Measurements from ENCODE around the gene CNTN5.
"Not testable (repeated sequence)": the region's sequence is repeated elsewhere in the genome, so short reads cannot be mapped to it uniquely, and the experiment has no call there.

CNTN5 gene

DNA sequence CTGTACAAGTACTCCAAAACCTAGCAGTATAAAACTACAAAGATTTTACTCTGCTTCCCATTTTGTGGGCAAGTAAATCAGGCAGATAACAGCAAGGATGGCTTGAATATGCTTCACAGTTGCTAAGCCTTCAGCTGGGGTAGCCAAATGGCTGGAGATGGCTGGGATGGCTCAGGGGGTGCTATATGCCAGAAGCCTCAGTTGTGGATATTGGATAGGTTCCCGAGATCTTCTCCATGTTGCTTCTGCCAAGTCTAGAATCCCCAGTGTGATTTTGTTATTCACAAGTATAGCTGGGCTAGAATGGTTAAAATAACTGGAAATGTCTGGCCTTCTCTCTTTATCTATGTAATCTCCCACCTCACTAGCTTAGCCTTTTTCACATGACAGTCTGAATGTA lies 1194.0 kb downstream of the CNTN5 start:
- no peak for DNase-seq (ENCODE audit: low spot score)

DNA sequence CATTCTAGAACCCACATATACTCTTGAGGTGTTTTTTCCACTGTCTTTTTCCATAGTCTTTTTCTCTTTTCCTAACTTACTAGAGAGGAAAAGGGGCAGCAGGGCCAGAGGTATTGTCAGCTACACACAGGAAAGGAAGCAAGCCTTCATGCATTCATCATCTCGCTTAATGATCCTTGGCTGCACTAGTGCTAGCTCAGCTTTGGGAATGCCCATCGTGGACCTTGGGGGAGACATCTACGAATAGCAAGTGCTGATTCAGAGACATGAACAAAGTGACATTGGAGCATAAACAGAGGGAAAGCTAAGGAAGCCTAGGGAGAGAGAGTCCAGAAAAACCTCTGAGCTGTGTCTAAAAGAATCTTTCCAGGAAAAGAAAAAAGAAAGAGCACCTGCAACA lies 1200.1 kb downstream of the CNTN5 start:
- DNase-seq (ENCODE audit: low spot score): no peak

DNA sequence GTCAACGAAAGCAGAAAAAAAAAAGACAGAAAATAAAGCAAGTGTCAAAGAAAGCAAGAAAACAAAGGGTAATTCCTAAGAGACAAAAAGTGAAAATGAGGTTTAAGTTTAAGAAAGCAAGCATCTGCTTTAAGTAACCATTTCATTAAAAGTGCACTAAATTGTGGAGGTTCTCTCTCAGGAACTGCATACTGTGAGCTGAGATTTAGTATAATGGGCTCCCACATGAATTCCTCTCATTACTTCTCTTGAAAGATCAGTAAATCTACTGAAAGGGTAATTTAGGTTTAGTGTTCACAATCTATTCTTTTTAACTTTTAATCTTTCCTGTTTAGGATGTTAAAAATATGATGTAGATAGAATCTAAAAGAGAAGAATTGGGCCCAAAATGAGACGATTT lies 1201.0 kb downstream of the CNTN5 start:
- DNase-seq (ENCODE audit: low spot score): no peak

DNA sequence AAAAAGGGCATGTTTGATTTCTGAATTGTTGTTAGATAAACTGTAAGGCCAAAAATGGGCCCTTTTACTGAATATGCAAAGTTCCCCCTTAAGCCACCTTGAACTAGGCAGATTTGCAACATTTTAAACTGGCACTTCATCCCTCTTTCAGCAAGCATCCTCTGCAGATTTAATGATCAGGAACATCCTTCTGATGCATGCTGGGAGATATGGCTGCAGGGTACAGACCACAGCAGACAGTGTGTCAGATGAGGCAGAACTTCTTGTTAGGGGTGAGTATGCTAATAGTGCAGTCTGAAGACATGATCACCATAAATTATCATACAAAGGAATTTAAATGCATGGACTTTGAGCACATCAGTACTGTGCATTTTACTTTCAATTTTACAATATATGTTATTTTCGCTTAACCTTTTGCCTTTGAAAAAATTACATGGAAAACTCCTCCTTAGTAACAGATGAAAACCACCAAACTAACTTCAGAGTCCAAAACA lies 1203.8 kb downstream of the CNTN5 start:
- DNase-seq (ENCODE audit: low spot score): no peak

DNA sequence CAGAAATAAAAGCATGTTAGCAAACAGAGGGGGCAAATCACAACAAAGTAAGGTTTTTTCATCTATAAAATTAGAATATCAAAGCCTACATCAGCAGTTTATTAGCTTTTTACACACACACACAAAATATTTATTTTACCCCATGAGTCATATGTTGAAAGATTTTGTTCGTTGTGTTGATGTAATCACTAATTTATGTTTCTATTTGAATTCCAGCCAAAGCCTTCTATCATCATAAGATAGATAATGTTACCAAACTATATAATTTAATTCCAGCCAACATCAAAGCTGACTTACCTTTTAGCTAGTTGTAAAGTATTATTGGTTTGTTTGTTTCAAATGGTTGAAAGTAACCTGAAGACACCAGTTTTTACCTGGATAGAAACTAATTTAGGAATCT lies 1208.3 kb downstream of the CNTN5 start:
- DNase-seq (ENCODE audit: low spot score): no peak

DNA sequence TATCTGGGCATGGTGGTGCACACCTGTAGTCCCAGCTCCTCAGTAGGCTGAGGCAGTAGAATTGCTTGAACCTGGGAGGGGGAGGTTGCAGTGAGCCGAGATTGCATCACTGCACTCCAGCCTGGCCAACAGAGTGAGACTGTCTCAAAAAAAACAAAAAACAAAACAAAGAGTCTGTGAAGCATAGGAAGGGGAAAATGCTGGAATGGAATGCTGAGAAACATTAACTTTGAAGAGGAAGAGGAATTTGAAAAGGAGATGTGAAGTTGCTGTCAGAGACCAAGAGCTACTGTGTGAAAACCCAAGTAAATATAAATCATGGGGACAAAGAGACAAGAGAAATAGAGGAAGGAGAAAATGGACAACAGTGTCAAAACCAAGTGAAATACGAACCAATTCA lies 1211.3 kb downstream of the CNTN5 start:
- DNase-seq (ENCODE audit: low spot score): no peak

DNA sequence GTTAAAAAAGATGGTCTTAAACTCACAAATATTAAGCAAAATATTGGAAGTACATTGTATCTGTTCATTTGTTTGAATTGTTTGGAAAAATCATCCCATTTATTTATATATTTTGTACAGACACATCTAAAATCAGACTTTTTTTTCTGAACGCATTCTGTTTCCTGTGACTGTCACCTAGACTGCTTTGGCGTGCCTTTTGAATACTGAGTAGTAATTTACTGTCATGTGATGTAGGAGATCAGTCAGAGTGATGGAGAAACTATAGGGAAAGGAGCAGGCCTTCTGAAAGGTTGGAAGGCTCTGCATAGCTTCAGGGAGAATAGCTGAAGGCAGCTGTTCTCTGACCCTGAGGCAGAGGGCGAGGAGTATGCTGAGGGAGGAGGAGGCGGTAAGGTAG lies 1214.3 kb downstream of the CNTN5 start:
- DNase-seq (ENCODE audit: low spot score): no peak

DNA sequence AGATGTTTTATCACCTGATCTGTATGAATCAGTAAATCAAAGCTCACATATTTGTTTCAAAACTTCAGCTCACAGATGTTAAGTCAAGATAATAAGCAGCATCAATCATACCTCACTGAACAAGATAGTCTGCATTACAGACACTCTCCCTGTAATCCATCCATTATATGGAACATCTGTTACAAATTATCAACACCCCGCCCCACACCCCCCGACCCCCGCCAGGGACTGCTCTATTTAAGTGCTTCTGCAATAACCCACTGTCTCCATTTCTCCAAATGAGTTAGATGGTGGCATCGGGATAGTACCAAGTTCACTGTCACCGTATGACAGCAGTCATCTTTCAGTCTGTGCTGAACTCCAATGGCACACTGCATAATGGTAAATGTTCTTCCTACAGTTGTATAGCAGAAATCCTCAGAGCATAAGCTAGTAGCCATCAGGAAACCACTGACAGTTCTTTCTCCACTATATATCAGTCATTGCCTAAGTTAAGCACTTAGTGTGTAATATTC lies 1219.3 kb downstream of the CNTN5 start:
- DNase-seq (ENCODE audit: low spot score): no peak

DNA sequence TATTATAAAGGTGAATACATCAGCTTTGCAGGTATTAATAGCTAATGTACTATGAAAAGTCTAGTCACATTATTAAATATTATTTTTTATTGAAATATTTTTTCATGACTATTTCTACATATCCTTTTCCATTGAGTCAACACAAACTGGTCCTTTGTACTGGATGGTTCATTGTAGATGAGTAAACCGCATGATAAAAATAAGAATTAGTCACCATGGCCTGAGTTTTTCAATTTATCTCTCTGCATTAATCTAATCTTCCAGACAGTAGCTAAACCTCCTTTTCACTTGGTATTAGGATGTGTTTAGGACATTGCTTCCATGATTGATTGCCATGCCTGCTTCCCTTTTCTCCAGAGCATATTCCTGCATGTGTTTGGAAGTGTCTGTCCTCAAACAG lies 1227.0 kb downstream of the CNTN5 start:
- no peak for DNase-seq (ENCODE audit: low spot score)

DNA sequence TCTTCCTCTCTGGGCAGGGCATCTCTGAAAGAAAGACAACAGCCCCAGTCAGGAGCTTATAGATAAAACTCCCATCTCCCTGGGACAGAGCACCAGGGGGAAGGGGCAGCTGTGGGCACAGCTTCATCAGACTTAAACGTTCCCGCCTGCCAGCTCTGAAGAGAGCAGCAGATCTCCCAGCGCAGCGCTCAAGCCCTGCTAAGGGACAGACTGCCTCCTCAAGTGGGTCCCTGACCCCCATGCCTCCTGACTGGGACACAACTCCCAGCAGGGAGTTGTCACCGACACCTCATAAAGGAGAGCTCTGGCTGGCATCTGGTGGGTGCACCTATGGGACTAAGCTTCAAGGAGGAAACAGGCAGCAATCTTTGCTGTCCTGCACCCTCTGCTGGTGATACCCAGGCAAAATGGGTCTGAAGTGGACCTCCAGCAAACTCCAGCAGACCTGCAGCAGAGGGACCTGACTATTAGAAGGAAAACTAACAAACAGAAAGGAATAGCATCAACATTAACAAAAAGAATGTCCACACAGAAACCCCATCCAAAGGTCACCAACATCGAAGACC lies 1236.6 kb downstream of the CNTN5 start:
- not testable (repeated sequence) for DNase-seq (ENCODE audit: low spot score)

DNA sequence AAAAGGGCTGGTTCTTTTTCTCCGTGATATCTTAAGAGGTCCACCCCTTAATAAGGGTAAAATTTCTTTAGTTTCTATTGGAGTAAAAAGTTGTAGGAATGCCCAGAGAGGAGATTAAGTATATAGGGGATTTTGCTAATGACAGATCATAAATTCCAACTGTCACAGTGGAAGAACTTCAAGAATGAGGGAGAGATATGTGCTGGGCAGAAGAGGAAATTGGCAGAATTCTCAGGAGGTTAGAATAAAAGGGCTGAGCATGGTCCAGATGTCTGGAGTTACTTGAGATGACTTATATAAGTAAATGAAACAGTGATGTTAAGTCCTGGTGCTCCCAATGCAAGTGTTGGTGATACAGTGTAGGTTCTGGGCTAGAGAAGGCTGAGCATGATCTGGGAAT lies 1248.8 kb downstream of the CNTN5 start:
- no peak for DNase-seq (ENCODE audit: low spot score)

DNA sequence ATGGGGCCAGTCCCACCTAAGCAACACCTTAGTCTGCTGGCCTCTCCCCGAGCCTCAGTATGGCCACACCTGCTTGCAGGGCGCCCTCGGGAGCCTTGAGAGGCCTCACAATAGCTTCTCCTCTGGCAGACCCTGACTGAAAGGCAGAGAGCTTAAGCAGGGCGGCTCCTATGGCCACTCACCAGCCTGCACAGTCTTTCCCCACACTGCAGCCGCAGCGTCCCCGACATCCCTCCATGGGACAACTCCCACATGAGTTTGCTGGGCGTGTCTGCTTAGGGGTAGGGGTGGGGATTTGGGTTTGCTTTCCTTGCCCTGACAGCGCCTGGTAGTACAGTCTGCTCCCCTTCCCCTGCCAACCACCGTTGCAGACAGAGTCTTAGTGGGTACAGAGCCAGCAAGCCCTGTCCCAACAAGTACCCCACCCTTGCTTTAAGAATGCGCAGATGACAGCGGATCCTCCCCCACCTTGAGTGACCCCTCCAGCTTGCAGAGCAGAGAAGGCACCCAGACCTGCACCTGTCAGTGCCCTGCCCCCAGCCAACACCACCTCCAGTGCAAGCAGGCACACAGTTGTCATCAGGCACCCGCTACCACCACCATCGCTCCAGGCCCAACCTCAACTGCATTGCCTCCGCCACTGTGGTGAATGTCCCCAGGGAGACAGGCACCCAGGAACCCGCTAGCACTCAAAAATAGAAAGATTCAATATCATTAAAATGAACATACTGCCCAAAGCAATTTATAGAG lies 1252.5 kb downstream of the CNTN5 start:
- no peak for DNase-seq (ENCODE audit: low spot score)

DNA sequence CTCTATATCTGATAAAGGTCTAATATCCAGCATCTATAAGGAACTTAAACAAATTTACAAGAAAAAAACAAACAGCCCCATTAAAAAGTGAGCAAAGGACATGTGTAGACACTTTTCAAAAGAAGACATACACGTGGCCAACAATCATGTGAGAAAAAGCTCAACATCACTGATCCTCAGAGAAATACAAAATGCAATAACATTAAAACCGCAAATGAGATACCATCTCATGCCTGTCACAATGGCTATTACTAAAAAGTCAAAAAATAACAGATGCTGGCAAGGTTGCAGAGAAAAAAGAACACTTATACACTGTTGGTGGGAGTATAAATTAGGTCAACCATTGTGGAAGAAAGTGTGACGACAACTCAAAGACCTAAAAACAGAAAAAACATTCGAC lies 1253.7 kb downstream of the CNTN5 start:
- not testable (repeated sequence) for DNase-seq (ENCODE audit: low spot score)

DNA sequence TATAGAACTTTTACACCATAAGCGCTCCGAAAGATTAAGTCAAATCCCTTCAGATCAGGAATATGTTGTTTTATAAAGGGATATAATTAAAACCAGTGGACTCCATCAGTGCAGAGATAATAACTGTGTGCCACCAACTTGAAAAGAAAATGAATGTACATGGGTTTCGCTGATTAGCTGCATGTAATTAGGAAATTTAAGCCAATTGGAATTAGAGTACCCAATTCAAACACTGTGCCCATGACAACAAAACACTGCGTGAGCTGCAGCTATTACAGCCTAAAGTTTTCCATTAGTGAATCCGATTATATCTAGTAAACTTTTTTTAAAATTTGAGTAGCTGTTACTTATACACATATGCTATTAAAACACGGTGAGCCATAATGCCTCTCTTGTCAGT lies 1274.0 kb downstream of the CNTN5 start:
- no peak for DNase-seq (ENCODE audit: low spot score)

DNA sequence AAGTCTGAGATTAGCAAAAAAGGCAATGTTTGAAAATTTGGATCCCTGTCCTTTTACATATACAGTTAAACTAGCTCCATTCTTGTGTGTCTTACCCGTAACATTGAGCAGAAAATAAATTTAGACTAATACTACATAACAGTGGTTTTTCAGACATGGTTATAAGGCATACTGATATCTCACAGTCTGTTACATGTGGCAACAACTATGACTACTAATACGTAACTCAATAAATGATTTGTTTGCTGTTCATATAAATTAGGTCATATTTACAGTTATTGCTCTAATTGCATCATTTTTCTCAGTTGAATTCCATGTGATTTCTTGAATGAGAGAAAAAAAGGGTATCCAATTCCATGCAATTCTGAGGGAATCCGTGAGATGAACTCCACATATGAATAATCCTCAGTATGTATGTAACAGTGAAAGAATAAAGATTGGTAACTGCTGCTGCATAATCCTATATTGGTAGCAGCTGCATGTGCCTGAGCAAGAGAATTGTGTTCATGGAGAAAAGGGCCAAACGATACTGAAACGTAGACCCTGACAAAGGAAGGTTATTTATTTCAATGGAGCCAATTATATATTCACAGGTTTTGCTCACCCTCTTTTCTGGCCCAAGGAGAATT lies 1275.4 kb downstream of the CNTN5 start:
- no peak for DNase-seq (ENCODE audit: low spot score)

DNA sequence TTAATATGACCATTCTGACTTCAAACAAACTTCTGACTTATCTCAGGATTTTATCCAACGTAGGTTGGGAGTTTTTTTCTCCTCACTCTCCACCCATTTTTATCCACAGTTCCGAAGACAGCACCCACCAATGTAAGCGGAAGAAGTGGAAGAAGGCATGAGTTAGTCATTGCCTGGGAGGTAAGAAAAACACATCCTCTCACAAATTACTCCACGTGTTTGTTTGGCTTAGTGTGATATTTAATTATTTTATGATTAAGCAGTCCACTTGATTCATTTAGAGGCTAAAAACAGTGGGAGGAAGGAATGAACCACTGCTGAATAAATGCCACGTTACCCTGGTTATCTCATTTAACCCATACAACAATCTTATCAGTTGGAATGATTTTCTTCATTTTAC lies 1276.8 kb downstream of the CNTN5 start:
- no peak for DNase-seq (ENCODE audit: low spot score)

DNA sequence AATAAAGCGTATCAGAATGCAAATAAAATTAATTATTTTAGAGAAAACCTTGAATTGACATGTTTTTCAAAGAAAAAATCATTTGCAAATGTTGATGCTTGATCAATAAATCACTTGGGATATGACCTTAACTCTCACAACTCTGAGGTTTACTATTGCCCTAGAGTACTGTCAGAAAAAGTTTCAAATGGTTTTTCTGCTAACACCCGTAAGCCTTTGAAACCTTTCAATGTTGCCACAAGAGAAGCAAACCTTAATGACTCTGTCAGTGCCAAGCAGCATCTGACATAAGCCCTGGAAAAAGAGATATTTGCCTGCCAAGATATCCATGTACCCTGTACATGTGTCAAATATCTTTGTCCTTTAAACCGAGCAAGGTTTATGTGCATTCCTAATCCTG lies 1282.1 kb downstream of the CNTN5 start:
- no peak for DNase-seq (ENCODE audit: low spot score)

DNA sequence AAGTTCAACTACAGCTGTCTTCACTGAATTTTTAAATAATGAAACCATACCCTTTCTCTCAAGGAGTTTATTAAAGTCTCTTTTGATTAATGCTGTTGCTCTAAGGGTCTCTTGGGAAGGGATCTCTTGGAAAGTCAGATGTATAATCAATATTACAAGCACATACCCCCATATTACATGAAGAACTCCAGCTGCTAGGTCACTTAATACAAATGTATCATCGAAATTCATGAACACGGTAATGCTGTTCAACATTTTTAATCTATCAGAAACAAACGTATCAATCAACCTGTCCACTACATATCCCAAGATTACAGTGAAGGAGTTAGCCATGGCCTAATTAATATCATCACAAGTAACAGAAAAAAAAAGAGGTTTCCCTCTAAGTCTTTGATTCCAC lies 1283.1 kb downstream of the CNTN5 start:
- no peak for DNase-seq (ENCODE audit: low spot score)

DNA sequence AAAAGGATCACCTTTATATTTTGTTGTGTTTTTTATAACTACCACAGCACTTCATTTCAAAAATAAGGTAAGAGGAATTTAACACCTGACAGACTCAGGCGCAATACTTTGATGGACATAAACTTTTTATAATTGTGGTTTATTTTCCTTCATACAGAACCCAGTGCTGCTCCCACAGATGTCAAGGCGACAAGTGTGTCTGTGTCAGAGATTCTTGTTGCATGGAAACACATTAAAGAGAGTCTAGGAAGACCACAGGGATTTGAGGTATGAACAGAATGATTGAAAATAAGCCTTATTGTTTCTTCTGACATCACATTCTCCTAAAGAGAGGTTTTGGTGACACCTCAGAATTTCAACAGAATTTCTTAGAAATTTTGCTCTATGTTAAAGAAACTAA lies 1287.5 kb downstream of the CNTN5 start:
- DNase-seq (ENCODE audit: low spot score): no peak

DNA sequence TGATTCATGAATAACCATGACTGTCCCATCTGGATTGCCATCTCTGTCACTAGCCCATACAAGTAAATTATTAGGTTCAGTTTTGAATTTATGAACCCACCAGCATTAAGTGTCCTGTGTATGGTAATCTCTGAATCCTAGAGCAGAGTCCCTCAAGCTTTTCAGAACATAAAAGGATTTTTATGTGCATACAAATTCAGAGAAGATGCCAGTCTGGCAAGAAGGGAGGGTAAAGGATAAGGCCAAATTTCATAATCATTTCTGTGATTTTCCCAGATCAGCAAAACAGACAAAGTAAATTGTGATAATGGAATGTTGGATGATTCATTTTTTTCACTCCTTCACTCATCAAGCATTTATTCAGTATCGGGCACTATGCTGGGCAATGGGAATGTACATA lies 1295.2 kb downstream of the CNTN5 start:
- no peak for DNase-seq (ENCODE audit: low spot score)

DNA sequence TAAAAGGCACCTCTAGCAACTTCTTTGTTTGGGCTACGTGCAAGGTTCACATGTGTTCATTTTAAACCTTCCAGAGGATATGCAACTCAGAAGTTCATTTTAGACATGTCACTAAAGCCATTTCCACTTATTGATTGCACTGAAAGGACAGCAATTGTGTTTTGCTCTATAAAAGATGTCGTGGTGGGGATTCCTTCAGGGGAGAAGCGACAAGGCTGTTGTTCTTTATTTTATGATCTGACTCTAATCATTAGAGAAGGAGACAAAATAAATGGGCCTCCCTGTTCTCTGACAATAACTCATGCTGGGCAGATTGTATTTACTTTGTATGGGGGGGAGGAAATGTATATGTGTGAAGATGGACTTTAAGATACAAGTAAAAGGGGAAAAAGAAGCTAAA lies 1296.2 kb downstream of the CNTN5 start:
- no peak for DNase-seq (ENCODE audit: low spot score)

DNA sequence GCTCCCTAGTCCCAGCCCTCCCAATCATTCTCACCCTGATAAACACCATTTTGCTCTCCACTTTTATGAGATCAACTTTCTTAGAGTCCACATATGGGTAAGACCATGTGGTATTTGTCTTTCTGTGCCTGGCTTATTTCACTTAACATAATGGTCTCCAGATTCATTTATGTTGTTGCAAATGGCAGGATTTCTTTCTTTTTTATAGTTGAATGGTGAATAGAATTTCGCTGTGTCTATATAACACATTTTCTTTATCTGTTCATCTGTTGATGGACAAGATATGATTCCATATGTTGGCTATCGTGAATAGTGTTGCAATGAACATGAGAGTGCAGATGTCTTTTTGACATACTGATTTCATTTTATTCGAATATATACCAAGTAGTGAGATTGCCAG lies 1298.9 kb downstream of the CNTN5 start:
- DNase-seq (ENCODE audit: low spot score): no peak

DNA sequence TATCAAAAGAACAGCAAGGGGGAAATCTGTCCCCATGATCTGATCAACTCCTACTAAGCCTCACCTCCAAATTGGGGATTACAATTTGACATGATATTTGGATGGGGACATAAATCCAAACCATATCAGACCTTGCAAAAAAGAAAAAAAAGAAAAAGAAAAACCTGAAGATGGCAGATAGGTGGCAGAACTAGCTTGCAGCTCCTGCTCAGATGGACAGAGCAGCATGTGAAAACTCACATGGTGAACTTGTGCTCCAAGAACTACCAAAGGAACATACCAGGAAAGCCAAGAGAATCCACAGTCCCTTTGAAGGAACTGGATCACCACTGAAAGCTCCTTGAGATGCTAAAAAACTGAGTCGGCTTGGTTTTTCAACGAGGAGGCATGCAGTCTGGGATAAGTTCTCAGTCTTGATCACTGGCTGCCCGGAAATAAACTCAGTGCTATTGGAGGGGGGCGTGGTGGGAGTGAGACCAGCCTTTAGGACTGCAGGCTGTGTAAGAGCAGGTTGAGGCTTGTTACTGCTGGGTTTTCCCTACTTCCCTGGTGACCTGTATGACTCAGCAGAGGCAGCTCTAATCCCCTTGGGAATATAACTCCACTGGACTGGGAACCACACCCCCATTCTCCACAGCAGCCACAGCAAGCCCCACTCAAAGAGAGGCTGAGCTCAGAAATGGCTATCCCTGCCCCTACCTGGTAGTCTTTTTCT lies 1308.0 kb downstream of the CNTN5 start:
- no peak for DNase-seq (ENCODE audit: low spot score)

Data from germinal center (tissue), 1 donor.